Stomach (tissue), 9 donors: Measurements from ENCODE around the gene FHOD3. TPM values are rescaled to one million over a fixed set of nuclear protein-coding genes. Genes with fewer than 3 reads are reported as not detected.

ENCODE experiments used
- DNase-seq, 2 donors: peaks; one replicate each; pipeline versions ENCODE4 v3.0.0 to v3.0.0-alpha.2; 2013 to 2019
- H3K27ac ChIP-seq, 5 donors: fragments of 200-600 bp in 4 of 5; sonication (generic) in 4 of 5; one replicate each; pipeline ENCODE4 v1.5.1; 2013 to 2019; ENCODE audit warnings: mild to moderate bottlenecking in 1 of 5, moderate library complexity in 1 of 5
- H3K27me3 ChIP-seq, 3 donors: fragments of 200-600 bp; sonication (generic); one replicate each; pipeline ENCODE4 v1.5.1; 2017 to 2019; ENCODE audit warnings: mixed run types in 1 of 3
- H3K36me3 ChIP-seq, 4 donors: fragments of 200-600 bp; sonication (generic); 1 replicate in 3 of 4; 2 replicates in 1 of 4; pipeline ENCODE4 v1.5.1; 2016 to 2019
- H3K4me1 ChIP-seq, 4 donors: fragments of 200-600 bp; sonication (generic); one replicate each; pipeline ENCODE4 v1.5.1; 2016 to 2019
- H3K4me3 ChIP-seq, 4 donors: fragments of 200-600 bp; sonication (generic) in 3 of 4; one replicate each; pipeline ENCODE4 v1.5.1; 2016 to 2019; ENCODE audit warnings: mild to moderate bottlenecking in 1 of 4
- H3K9me3 ChIP-seq, 4 donors: fragments of 200-600 bp; sonication (generic); one replicate each; pipeline ENCODE4 v1.5.1; 2016 to 2019
- CTCF ChIP-seq, 7 experiments: fragments of 450-650 bp in 4 of 7; fragments of 200-600 bp in 3 of 7; sonication (generic) in 3 of 7; IDR thresholded peaks; one replicate each; pipeline ENCODE4 v1.5.1; 2016 to 2019; ENCODE audit warnings: antibody characterized with exemption in 7 of 7, control low read depth in 2 of 7, mild to moderate bottlenecking in 1 of 7
- EP300 ChIP-seq: sonication (generic); formaldehyde crosslinking; IDR thresholded peaks from one replicate; pipeline ENCODE4 v1.6.1; 2017; ENCODE audit warnings: antibody characterized with exemption
- POLR2A ChIP-seq, 4 donors: fragments of 450-650 bp; IDR thresholded peaks; one replicate each; pipeline ENCODE4 v1.6.1; 2016; ENCODE audit warnings: antibody characterized with exemption in 4 of 4, control low read depth in 2 of 4, mild to moderate bottlenecking in 1 of 4, moderate library complexity in 1 of 4
- POLR2AphosphoS5 ChIP-seq, 3 donors: sonication (generic); formaldehyde crosslinking; IDR thresholded peaks; one replicate each; pipeline ENCODE4 v1.6.1; 2016; ENCODE audit warnings: antibody characterized with exemption in 3 of 3
- WGBS, 5 donors: extraction: QIAGEN DNeasy Blood & Tissue Kit in 3 of 5; methylation state at CpG; one replicate each; pipeline versions ENCODE4 v1.1.5 to v1.1.7; 2013 to 2018; 5-methylcytosine and 5-hydroxymethylcytosine counted together
- intact Hi-C: fragments of 100-400 bp; cut with DNase I; formaldehyde crosslinking; loops from one replicate; pipeline ENCODE4 v1.15.1; 2023; ENCODE audit warnings: low total_unique reads
- polyA plus RNA-seq, 3 donors: library from polyadenylated mRNA; stranded (reverse); fragments of 200-250 nt; gene quantifications; one replicate each; pipeline ENCODE4 v1.2.3, GENCODE V29; 2013
- total RNA-seq, 5 donors: library from RNA; depleted of rRNA; stranded (reverse); fragments of >200 nt; gene quantifications; one replicate each; pipeline versions ENCODE4 v1.1.0 to v1.2.3, GENCODE V29; 2014 to 2016
- donor health status: healthy with polysubstance abuse.
- donor health status: Bipolar disorder and iron deficiency.
- donor health status: healthy.

Gene FHOD3
- total and polyA plus RNA-seq, 8 donors = under 0.01 to 9.1 (median 4.6) TPM

- WGBS, 5 donors = 68 to 80% (median 78%) methylated on average over 2 of the region's 2 CpGs
Observed at GRCh38 chr18:36780748-36781147, 483.2 kb downstream of the FHOD3 start.

GRCh38 chr18:36782710-36783109 is 485.2 kb downstream of the FHOD3 start:
- Histone ChIP-seq H3K4me3 (no peak overlapping the region), H3K36me3 (peaks cover 0 to 44% (median 25%) of the 10 kb centered on the region in 4 donors), H3K4me1 (peaks cover 0 to 11% (median 0%) of the 10 kb centered on the region in 4 donors), H3K9me3 (no peaks in the 10 kb centered on the region), H3K27me3 (no peaks in the 10 kb centered on the region), H3K27ac (no peak overlapping the region)
- intact Hi-C loops = no loop called here
- no peak for DNase-seq
- WGBS, 5 donors = 85 to 92% (median 88%) methylated on average over 9 of the region's 9 CpGs
- TF ChIP-seq POLR2AphosphoS5 (IDR thresholded peaks at IDR 0.05) = no peak
- TF ChIP-seq EP300 = no peak
- TF ChIP-seq CTCF (IDR thresholded peaks at IDR 0.05) = no peak
- no peak for TF ChIP-seq POLR2A (IDR thresholded peaks at IDR 0.05)

More at GRCh38 chr18:36780748-36781147, 483.2 kb downstream of the FHOD3 start:
- Histone ChIP-seq H3K4me3 (no peak overlapping the region), H3K27me3 (no peaks in the 10 kb centered on the region), H3K9me3 (no peaks in the 10 kb centered on the region), H3K36me3 (peaks cover 0 to 34% (median 21%) of the 10 kb centered on the region in 4 donors), H3K27ac (no peak overlapping the region), H3K4me1 (no peaks in the 10 kb centered on the region)
- no peak for DNase-seq
- TF ChIP-seq CTCF (IDR thresholded peaks at IDR 0.05) = no peak
- TF ChIP-seq POLR2AphosphoS5 (IDR thresholded peaks at IDR 0.05) = no peak
- no peak for TF ChIP-seq POLR2A (IDR thresholded peaks at IDR 0.05)
- no peak for TF ChIP-seq EP300
- intact Hi-C loops = no loop called here

GRCh38 chr18:36783792-36784191 is 486.3 kb downstream of the FHOD3 start:
- no peak for DNase-seq
- H3K9me3 ChIP-seq = no peaks in the 10 kb centered on the region
- TF ChIP-seq POLR2AphosphoS5 (IDR thresholded peaks at IDR 0.05) = no peak
- no peak for TF ChIP-seq CTCF (IDR thresholded peaks at IDR 0.05)
- no peak for TF ChIP-seq EP300
- no peak for TF ChIP-seq POLR2A (IDR thresholded peaks at IDR 0.05)
- H3K4me3 ChIP-seq = no peak overlapping the region
- peaks cover 0 to 47% (median 29%) of the 10 kb centered on the region in 4 donors for H3K36me3 ChIP-seq
- WGBS, 5 donors = 96 to 98% (median 98%) methylated on average over 5 of the region's 5 CpGs
- no peak overlapping the region for H3K27ac ChIP-seq
- peaks cover 0 to 11% (median 0%) of the 10 kb centered on the region in 4 donors for H3K4me1 ChIP-seq
- H3K27me3 ChIP-seq = no peaks in the 10 kb centered on the region
- intact Hi-C loops = no loop called here

- peak overlapping the region in 1 of 5 donors; percentile 43 for H3K27ac ChIP-seq
- TF ChIP-seq CTCF (IDR thresholded peaks at IDR 0.05) (no peak), EP300 (no peak), POLR2A (IDR thresholded peaks at IDR 0.05) (no peak), POLR2AphosphoS5 (IDR thresholded peaks at IDR 0.05) (no peak)
- WGBS, 5 donors = 75 to 96% (median 85%) methylated on average over 4 of the region's 4 CpGs
- intact Hi-C loops = no loop called here
- no peaks in the 10 kb centered on the region for H3K9me3 ChIP-seq
- no peaks in the 10 kb centered on the region for H3K27me3 ChIP-seq
- DNase-seq = peak in 1 of 2 donors; percentile 25
- H3K4me1 ChIP-seq = peaks cover 0 to 11% (median 0%) of the 10 kb centered on the region in 4 donors
- peaks cover 0 to 49% (median 41%) of the 10 kb centered on the region in 4 donors for H3K36me3 ChIP-seq
- no peak overlapping the region for H3K4me3 ChIP-seq
Observed at GRCh38 chr18:36786686-36787085, 489.2 kb downstream of the FHOD3 start.
